Neuronal stem cell (in vitro differentiated cells): ENCODE results near the gene PDYN.

ENCODE experiments used
- DNase-seq: peaks from one replicate; pipeline ENCODE4 v3.0.0-alpha.2; 2013; ENCODE audit warnings: low spot score
- H2AFZ ChIP-seq: one replicate; pipeline ENCODE4 v1.6.1; 2013; ENCODE audit warnings: mild to moderate bottlenecking, low read length, inconsistent platforms
- H2AK5ac ChIP-seq: 2 replicates; pipeline ENCODE4 v1.6.1; 2013; ENCODE audit warnings: low read depth, mild to moderate bottlenecking, inconsistent platforms, low read length, moderate library complexity, mixed read lengths
- H2BK120ac ChIP-seq: 2 replicates; pipeline ENCODE4 v1.6.1; 2013; ENCODE audit warnings: low read depth, mild to moderate bottlenecking, inconsistent platforms, low read length, moderate library complexity, mixed read lengths
- H2BK12ac ChIP-seq: one replicate; pipeline ENCODE4 v1.6.1; 2013; ENCODE audit warnings: low read length, inconsistent platforms
- H2BK15ac ChIP-seq: 2 replicates; pipeline ENCODE4 v1.6.1; 2013; ENCODE audit warnings: mild to moderate bottlenecking, low read length, inconsistent platforms, mixed read lengths
- H2BK5ac ChIP-seq: one replicate; pipeline ENCODE4 v1.6.1; 2013; ENCODE audit warnings: inconsistent platforms, mild to moderate bottlenecking, low read length, moderate library complexity
- H3K14ac ChIP-seq: one replicate; pipeline ENCODE4 v1.6.1; 2013; ENCODE audit warnings: low read length, inconsistent platforms
- H3K18ac ChIP-seq: 2 replicates; pipeline ENCODE4 v1.6.1; 2013; ENCODE audit warnings: low read length, inconsistent platforms
- H3K23ac ChIP-seq: 2 replicates; pipeline ENCODE4 v1.6.1; 2013; ENCODE audit warnings: low read depth, mild to moderate bottlenecking, mixed read lengths, low read length, inconsistent platforms; ENCODE audit not compliant: poor library complexity
- H3K27ac ChIP-seq: replicated peaks from 3 replicates; pipeline ENCODE4 v1.5.1; 2013; ENCODE audit warnings: low read length, inconsistent platforms
- H3K27me3 ChIP-seq, 3 experiments: 2 replicates each; pipeline ENCODE4 v1.6.1; 2013; ENCODE audit warnings: low read length in 3 of 3, mild to moderate bottlenecking in 2 of 3, inconsistent platforms in 1 of 3, low read depth in 1 of 3, mixed read lengths in 1 of 3, moderate library complexity in 1 of 3; ENCODE audit not compliant: control insufficient read depth in 3 of 3, insufficient read depth in 3 of 3
- H3K36me3 ChIP-seq, 2 donors: replicated peaks in 1 of 2; 2 replicates each; pipeline ENCODE4 v1.6.1; 2013; ENCODE audit warnings: low read length in 2 of 2; ENCODE audit not compliant: control insufficient read depth in 2 of 2, insufficient read depth in 2 of 2
- H3K4ac ChIP-seq: 2 replicates; pipeline ENCODE4 v1.6.1; 2013; ENCODE audit warnings: inconsistent platforms, mild to moderate bottlenecking, low read length, moderate library complexity
- H3K4me1 ChIP-seq, 2 donors: 1 replicate in 1 of 2; 2 replicates in 1 of 2; pipeline ENCODE4 v1.6.1; 2013; ENCODE audit warnings: low read length in 2 of 2, low read depth in 1 of 2; ENCODE audit not compliant: control insufficient read depth in 2 of 2, insufficient read depth in 1 of 2
- H3K4me2 ChIP-seq: one replicate; pipeline ENCODE4 v1.6.1; 2013; ENCODE audit warnings: mild to moderate bottlenecking, low read length, inconsistent platforms; ENCODE audit not compliant: insufficient read depth, poor library complexity, severe bottlenecking
- H3K4me3 ChIP-seq, 2 donors: 2 replicates each; pipeline ENCODE4 v1.5.1; 2013; ENCODE audit warnings: low read length in 2 of 2, mild to moderate bottlenecking in 2 of 2, inconsistent platforms in 1 of 2, moderate library complexity in 1 of 2
- H3K79me1 ChIP-seq: one replicate; pipeline ENCODE4 v1.6.1; 2013; ENCODE audit warnings: low read depth, mild to moderate bottlenecking, inconsistent platforms, low read length, moderate library complexity
- H3K9ac ChIP-seq: one replicate; pipeline ENCODE4 v1.6.1; 2013; ENCODE audit warnings: mild to moderate bottlenecking, low read depth, low read length, inconsistent platforms; ENCODE audit not compliant: poor library complexity
- H3K9me3 ChIP-seq, 2 donors: replicated peaks in 1 of 2; 2 replicates each; pipeline versions ENCODE3 to v1.6.1; 2013; ENCODE audit warnings: low read length in 2 of 2, mild to moderate bottlenecking in 2 of 2, inconsistent platforms in 1 of 2, low read depth in 1 of 2, mixed read lengths in 1 of 2, moderate library complexity in 1 of 2; ENCODE audit not compliant: control insufficient read depth in 2 of 2, insufficient read depth in 1 of 2
- H4K8ac ChIP-seq: one replicate; pipeline ENCODE4 v1.6.1; 2013; ENCODE audit warnings: low read depth, mild to moderate bottlenecking, inconsistent platforms, low read length, moderate library complexity
- H4K91ac ChIP-seq: one replicate; pipeline ENCODE4 v1.6.1; 2013; ENCODE audit warnings: low read length, low read depth, mild to moderate bottlenecking, inconsistent platforms; ENCODE audit not compliant: poor library complexity
- WGBS, 2 donors: extraction: QIAGEN DNeasy Blood & Tissue Kit; methylation state at CpG; one replicate each; pipeline ENCODE4 v1.1.7; 2013; ENCODE audit warnings: missing lambda C conversion rate in 2 of 2, mixed read lengths in 1 of 2; ENCODE audit not compliant: insufficient read length in 2 of 2, insufficient replicate concordance in 1 of 2; ENCODE audit errors: extremely low coverage in 2 of 2; 5-methylcytosine and 5-hydroxymethylcytosine counted together

The PDYN gene

DNA sequence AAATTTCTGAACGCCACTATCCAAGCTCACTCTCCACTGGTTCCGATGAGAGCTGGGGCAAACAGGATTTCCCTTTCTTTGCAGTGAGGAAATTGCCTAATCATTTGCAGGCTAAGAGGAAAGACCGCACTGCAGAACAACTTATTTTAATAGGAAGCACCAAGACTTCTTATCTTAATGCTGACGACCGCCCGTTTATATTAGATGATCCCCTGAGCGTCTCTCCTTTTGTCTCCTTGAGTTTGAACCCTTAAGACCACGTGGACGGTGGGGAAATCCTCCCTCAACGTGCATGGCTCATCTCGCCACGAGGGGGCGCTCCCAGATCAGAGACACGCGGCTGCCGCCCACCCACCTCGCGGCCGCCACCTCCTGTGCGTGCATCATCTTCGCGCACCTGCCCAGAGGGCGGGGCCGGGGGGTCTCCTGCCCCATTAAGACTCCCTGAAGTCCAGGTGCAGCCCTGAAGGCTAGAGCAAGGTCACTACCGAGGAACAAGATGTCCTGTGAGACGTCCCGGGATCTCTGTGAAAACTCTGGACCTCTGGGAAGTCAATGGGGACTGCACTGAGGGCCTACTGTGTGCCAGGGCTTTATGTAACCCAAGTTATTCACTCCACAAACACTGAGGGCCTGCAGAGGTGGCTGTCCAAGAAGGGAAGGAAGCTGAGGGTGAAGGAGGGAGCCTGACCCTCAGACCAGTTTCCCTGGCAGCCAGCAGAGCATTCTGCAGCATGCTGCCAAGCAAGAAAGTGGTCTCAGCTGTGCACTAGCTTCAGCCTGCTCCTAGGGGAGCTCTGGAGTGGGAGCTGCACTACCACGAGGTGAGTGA, 28.1 kb downstream of the PDYN start:
- WGBS, 2 donors, result no CpG with 5 or more reads among the region's 28 CpGs
- peaks cover 0 to 2% of the 10 kb centered on the region in 2 donors for H3K9me3 ChIP-seq
- H3K18ac ChIP-seq, result peak overlapping the region; percentile 48
- no peak overlapping the region for H3K27ac ChIP-seq
- no peak overlapping the region for H3K23ac ChIP-seq
- peak overlapping the region; percentile 54 for H3K4me2 ChIP-seq
- no peak overlapping the region for H2BK15ac ChIP-seq
- no peak overlapping the region for H3K9ac ChIP-seq
- no peak overlapping the region for H2BK5ac ChIP-seq
- H3K79me1 ChIP-seq, result no peaks in the 10 kb centered on the region
- H3K4me1 ChIP-seq, result peaks cover 0 to 3% of the 10 kb centered on the region in 2 donors
- no peak overlapping the region for H3K14ac ChIP-seq
- H2BK120ac ChIP-seq, result no peak overlapping the region
- no peak overlapping the region for H4K8ac ChIP-seq
- peaks cover 0 to 69% (median 3%) of the 10 kb centered on the region in 3 experiments for H3K27me3 ChIP-seq
- no peaks in the 10 kb centered on the region for H3K36me3 ChIP-seq
- DNase-seq, result peak; percentile 74
- peak overlapping the region; percentile 77 for H2AFZ ChIP-seq
- no peak overlapping the region for H3K4ac ChIP-seq
- H3K4me3 ChIP-seq, result no peak overlapping the region
- no peak overlapping the region for H4K91ac ChIP-seq
- H2BK12ac ChIP-seq, result no peak overlapping the region
- peak overlapping the region; percentile 24 for H2AK5ac ChIP-seq

DNA sequence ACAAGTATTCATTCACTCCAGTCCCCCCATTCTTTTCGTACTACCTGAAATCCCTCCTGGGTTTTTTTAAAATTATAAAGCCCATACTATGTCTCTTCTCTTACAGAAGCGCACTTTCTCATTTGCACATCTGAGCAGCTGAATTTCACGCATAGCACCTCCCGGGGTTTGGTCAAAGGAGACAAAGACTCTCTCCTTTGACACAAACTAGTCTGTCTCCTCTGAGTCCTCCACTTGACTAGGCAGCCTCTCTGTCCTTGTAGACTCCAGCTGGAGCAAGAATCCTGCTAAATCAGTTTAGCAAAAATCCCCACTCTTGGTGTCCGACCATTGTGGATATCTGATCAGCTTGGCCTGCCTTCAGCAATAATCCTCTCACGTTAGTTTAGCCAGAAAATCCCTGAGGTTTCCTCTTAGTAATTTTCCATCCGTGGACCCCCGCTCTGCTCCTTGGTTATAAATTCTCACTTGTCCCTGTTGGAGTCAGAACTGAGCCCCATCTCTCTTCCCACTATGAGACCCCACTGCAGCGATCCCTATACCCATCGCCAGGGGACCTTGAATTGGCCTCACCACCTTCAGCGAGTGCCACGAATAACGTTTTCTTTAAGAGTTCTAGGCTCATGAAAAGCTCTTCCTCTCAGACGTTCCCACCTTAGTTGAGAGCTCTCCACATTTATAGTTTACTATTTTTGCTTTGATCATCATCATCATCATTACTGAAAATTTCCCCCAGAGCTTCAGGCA, 29.0 kb downstream of the PDYN start:
- H3K79me1 ChIP-seq, result no peaks in the 10 kb centered on the region
- H3K14ac ChIP-seq, result no peak overlapping the region
- no peak overlapping the region for H3K4me3 ChIP-seq
- H4K8ac ChIP-seq, result no peak overlapping the region
- WGBS, 2 donors, result no CpG with 5 or more reads among the region's 14 CpGs
- no peak overlapping the region for H2BK120ac ChIP-seq
- H3K4ac ChIP-seq, result no peak overlapping the region
- H2BK5ac ChIP-seq, result no peak overlapping the region
- H3K9ac ChIP-seq, result no peak overlapping the region
- H2BK12ac ChIP-seq, result no peak overlapping the region
- H3K18ac ChIP-seq, result no peak overlapping the region
- peaks cover 0 to 69% (median 3%) of the 10 kb centered on the region in 3 experiments for H3K27me3 ChIP-seq
- H3K4me2 ChIP-seq, result no peak overlapping the region
- H3K9me3 ChIP-seq, result peaks cover 0 to 2% of the 10 kb centered on the region in 2 donors
- peak overlapping the region; percentile 77 for H2AFZ ChIP-seq
- peaks cover 0 to 3% of the 10 kb centered on the region in 2 donors for H3K4me1 ChIP-seq
- no peak overlapping the region for H3K27ac ChIP-seq
- H2AK5ac ChIP-seq, result no peak overlapping the region
- no peak overlapping the region for H2BK15ac ChIP-seq
- H3K23ac ChIP-seq, result no peak overlapping the region
- DNase-seq, result no peak
- no peaks in the 10 kb centered on the region for H3K36me3 ChIP-seq
- H4K91ac ChIP-seq, result no peak overlapping the region

DNA sequence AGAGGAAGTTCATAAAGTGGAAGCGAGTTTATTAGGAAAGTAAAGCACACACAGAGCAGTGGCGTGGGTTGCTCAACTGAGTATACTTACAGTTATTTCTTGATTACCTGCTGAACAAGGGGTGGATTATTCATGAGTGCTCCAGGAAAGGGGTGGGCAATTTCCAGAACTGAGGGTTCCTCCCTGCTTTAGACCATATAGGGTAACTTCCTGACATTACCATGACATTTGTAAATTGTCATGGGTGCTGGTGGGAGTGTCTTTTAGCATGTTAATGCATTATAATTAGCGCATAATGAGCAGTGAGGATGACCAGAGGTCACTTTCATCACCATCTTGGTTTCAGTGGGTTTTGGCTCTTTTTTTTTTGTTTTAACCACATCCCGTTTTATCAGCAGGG, 29.8 kb downstream of the PDYN start:
- DNase-seq, result no peak
- no CpG with 5 or more reads among the region's 4 CpGs for WGBS, 2 donors
- peaks cover 0 to 69% (median 3%) of the 10 kb centered on the region in 3 experiments for H3K27me3 ChIP-seq

DNA sequence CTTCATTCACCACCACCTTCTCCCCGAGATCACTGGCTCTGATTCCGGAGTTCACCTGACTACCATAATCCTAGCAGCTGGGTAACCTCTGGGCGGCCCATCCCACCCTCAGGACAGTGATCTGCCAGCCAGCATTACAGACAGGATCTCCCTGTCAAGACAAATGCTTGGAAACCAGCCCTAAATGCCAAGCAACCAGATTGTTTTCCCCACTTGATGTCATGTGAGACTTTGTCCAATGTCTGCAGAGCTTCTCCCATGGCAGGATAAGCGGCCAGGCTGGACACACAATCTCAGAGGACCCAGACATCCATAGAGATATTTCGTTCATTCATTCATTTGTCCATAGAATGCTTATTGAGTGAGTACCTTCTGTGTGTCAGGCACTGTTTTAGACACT, 32.5 kb downstream of the PDYN start:
- no peaks in the 10 kb centered on the region for H3K36me3 ChIP-seq
- no peak overlapping the region for H2BK120ac ChIP-seq
- no peak overlapping the region for H2BK12ac ChIP-seq
- H3K4me1 ChIP-seq, result peaks cover 0 to 3% of the 10 kb centered on the region in 2 donors
- H3K9ac ChIP-seq, result no peak overlapping the region
- no peak overlapping the region for H3K4ac ChIP-seq
- no peak overlapping the region for H4K91ac ChIP-seq
- no peak overlapping the region for H2AFZ ChIP-seq
- H3K4me2 ChIP-seq, result no peak overlapping the region
- no peaks in the 10 kb centered on the region for H3K9me3 ChIP-seq
- H3K27ac ChIP-seq, result no peak overlapping the region
- H3K27me3 ChIP-seq, result peaks cover 0 to 54% (median 4%) of the 10 kb centered on the region in 3 experiments
- H3K23ac ChIP-seq, result no peak overlapping the region
- H3K4me3 ChIP-seq, result no peak overlapping the region
- no peak for DNase-seq
- no peak overlapping the region for H4K8ac ChIP-seq
- no peak overlapping the region for H3K14ac ChIP-seq
- no peak overlapping the region for H2AK5ac ChIP-seq
- H3K79me1 ChIP-seq, result no peaks in the 10 kb centered on the region
- no peak overlapping the region for H2BK15ac ChIP-seq
- no peak overlapping the region for H3K18ac ChIP-seq
- whole genome bisulfite sequencing, 2 donors, result no CpG with 5 or more reads among the region's 5 CpGs
- no peak overlapping the region for H2BK5ac ChIP-seq

More for the DNA sequence above, 29.8 kb downstream of the PDYN start:
- H3K79me1 ChIP-seq, result no peaks in the 10 kb centered on the region
- H2BK5ac ChIP-seq, result no peak overlapping the region
- H3K4me3 ChIP-seq, result no peak overlapping the region
- H3K27ac ChIP-seq, result no peak overlapping the region
- no peak overlapping the region for H2BK15ac ChIP-seq
- peaks cover 0 to 3% of the 10 kb centered on the region in 2 donors for H3K4me1 ChIP-seq
- no peak overlapping the region for H3K23ac ChIP-seq
- no peaks in the 10 kb centered on the region for H3K36me3 ChIP-seq
- no peak overlapping the region for H3K9ac ChIP-seq
- no peak overlapping the region for H2BK12ac ChIP-seq
- no peak overlapping the region for H4K8ac ChIP-seq
- no peak overlapping the region for H4K91ac ChIP-seq
- peaks cover 0 to 2% of the 10 kb centered on the region in 2 donors for H3K9me3 ChIP-seq
- no peak overlapping the region for H3K18ac ChIP-seq
- no peak overlapping the region for H2BK120ac ChIP-seq
- H2AFZ ChIP-seq, result no peak overlapping the region
- no peak overlapping the region for H3K14ac ChIP-seq
- H3K4ac ChIP-seq, result no peak overlapping the region
- no peak overlapping the region for H2AK5ac ChIP-seq
- no peak overlapping the region for H3K4me2 ChIP-seq
